DMS 273 treated with DMSO at 0.1 percent for 48 hours (cell line): ENCODE data around the gene IGSF9.

ENCODE experiments used
- DNase-seq: peaks from one replicate; lab custom pipeline; 2025; lab: John Stamatoyannopoulos, UW

IGSF9 gene

DNA sequence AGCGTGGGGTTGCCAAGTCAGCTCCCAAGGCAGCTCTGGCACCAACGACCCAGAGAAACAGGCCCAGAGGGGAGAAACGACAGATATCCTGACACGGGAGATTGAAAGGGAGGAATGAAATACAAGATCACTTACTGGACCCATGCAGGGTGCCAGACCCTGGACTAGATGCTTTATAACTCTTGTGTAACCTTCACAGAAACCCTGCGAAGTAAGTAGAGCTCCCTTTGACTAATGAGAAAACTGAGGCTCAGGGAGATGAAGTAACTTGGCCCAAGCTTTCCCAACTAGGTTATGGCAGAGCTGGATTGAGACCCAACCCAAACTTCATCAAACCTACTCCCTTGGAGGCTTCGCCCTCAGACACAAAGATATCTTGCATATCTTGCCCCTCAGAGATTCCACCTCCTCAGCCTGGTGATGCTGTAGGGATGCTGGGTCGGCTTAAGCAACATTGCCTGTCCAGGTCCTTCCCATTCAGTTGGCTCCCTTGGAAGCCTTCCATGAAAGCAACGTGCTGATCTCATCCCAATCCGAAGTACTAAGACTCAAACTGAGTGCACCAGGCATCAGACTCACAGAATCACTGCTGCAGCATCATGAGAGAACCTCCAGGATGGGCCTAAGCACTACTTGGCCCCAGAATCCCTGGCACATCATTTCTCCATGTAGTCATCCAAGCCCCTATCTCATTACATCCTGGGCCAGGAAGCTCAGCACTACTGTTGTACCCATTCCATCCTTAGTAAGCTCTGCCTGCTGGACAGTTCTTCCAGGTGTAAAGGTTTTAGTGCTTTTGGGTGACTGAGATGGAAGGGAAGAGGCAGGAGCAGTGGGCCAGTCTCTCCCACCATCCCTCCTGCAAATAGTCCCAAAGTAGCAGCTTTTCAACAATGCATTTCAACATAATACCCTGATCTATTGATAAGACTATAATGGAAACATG, 1.1 kb upstream of the IGSF9 start:
- DNase-seq, result no peak

GRCh38 chr1:159944623-159945455, 574 bp downstream of the IGSF9 start:
- DNase-seq, result no peak

GRCh38 chr1:159943908-159944622, 1.3 kb downstream of the IGSF9 start:
- no peak for DNase-seq

DNA sequence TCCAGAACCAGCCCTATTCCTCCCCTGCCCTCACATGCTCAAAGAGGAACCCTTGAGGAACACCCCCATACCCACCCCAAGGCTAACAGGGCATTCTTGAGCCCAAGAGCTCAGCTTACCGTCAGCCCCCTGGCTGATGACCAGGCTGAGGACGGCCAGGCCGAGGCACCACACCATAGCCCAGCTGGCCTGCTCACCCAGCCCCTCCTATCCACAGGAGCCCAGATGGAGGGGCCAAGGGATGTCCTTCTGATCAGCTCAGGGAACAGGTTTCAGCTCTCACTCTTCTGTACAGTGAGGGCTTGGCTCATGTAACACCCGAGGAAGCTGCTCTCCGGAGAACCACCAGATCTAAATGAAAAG, 2.2 kb downstream of the IGSF9 start:
- DNase-seq, result no peak

DNA sequence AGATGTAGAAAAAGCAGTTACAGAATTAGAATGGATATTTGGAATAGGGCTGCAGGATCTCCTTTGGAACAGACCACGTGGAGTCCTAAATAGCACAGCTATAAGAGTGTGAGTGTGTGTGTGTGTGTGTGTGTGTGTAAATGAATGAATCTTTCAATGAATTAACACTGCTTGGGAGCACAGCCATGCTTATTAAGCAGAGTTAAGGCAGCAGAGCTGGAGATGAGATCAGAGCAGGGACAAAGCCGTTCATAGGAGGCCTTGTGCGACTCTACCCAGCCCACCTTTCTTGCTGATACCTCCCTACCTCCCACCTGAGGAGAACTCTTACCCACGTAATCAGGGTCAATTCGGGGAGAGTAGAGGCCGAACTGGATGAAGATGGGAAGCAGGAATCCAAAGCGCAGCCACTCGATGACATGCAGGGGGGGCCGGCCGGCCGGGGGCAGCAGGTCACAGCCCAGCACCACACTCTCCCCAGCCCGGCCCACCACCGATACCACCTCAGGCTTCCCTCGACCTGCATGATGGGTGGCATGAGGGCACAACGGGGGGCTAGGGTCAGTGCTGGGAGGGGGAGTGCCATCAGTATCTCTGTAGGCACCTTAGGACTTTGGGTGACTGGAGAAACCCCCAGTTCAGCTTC, 2.7 kb downstream of the IGSF9 start:
- no peak for DNase-seq

GRCh38 chr1:159941591-159942560, 3.5 kb downstream of the IGSF9 start:
- DNase-seq, result no peak

- no peak for DNase-seq
Observed at GRCh38 chr1:159941141-159941540, 4.3 kb downstream of the IGSF9 start.

DNA sequence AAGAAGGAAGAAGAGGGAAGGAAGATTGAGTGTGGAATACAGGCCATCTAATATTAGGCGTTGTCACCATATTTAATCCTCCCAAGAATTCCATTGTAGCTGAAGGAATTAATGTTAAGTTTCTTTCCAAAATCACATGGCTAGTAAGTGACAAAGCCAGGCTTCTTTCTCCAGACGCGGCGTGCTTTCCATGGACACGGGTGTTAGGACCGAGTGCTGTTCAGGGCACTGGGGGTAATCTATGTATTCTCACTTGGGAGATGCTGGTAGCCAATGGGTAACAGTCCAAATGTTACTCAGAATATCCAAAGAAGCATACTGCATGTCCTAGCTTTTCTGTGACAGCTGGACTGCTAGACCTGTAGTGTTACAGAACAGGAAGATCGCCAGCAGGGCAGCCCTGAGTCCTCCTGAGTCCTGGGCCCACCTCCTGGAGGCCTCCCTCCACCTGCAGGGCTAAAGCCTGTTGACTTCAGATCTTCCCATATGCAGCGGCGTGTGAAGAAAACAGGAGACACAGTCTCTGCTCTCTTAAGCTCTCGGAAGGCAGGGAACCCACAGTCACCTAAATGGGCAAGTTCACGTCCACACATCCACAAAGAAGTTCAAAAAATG, 5.3 kb downstream of the IGSF9 start:
- no peak for DNase-seq

- no peak for DNase-seq
Observed at GRCh38 chr1:159939678-159940002, 5.8 kb downstream of the IGSF9 start.

- no peak for DNase-seq
Observed at GRCh38 chr1:159938905-159939677, 6.3 kb downstream of the IGSF9 start.

DNA sequence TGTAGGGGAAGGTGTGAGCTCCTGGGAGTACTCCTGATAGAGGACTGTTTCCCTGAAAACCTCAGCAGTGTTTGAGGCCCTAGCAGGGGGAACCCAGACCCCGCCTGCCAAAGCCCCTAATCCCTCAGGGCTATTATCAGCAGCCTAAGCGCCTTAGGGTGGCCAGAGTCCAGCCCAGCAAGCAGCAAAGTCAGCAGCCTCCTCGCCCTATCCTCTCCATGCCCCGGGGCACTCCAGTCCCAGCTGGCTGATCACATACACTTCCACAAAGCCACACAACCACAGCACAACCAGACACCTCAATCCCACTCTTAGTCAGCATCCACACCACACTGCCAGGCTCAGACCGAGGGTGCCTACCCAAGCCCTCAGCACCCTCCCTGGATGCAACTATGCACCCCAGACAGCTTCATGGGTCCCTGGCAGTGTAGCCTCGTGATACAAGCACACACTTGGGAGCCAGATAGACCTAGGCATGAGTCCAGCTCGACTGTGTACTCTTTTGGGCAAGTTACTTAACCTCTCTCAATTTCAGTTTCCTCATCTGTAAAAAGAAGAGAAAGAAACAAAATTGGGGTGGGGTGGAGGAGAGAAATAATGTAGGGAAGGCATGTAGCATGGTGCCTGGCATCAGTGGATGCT, 7.1 kb downstream of the IGSF9 start:
- no peak for DNase-seq

DNA sequence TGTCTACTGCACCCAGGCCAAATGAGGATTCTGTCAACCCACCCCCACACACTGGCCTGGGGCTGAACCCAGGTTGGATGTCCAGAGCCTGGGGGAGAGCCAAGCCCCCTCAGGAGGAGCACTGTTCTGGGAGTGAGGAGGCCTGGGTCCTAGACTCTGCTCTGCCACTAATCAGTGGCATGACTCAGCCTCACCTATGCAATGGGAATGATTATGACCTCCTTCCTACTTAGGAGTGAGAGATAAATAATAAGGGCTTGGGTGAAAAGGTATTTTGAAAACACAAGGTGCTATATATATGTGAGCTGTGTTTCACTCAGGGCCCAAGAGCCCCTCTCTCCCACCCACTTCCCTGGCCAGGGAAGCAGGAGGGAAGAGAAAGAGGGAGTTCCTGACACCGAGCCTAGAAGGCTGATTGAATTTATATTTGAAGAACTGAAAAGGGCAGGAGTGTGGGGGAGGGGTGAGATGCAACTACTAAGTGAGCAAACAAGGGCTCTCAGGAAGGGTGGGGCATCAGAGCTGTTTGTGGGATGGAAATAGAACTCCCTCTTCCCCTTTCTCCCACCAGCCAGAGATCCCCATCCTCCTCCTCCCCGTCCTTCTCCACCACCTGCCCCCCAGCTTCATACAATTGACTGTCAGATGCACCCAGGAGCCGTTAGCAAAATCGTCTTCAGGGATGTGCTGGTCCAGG, 8.2 kb downstream of the IGSF9 start:
- DNase-seq, result no peak

GRCh38 chr1:159936273-159936904, 9.0 kb downstream of the IGSF9 start:
- no peak for DNase-seq

GRCh38 chr1:159935719-159936272, 9.6 kb downstream of the IGSF9 start:
- no peak for DNase-seq

GRCh38 chr1:159935305-159935704, 10.1 kb downstream of the IGSF9 start:
- no peak for DNase-seq

DNA sequence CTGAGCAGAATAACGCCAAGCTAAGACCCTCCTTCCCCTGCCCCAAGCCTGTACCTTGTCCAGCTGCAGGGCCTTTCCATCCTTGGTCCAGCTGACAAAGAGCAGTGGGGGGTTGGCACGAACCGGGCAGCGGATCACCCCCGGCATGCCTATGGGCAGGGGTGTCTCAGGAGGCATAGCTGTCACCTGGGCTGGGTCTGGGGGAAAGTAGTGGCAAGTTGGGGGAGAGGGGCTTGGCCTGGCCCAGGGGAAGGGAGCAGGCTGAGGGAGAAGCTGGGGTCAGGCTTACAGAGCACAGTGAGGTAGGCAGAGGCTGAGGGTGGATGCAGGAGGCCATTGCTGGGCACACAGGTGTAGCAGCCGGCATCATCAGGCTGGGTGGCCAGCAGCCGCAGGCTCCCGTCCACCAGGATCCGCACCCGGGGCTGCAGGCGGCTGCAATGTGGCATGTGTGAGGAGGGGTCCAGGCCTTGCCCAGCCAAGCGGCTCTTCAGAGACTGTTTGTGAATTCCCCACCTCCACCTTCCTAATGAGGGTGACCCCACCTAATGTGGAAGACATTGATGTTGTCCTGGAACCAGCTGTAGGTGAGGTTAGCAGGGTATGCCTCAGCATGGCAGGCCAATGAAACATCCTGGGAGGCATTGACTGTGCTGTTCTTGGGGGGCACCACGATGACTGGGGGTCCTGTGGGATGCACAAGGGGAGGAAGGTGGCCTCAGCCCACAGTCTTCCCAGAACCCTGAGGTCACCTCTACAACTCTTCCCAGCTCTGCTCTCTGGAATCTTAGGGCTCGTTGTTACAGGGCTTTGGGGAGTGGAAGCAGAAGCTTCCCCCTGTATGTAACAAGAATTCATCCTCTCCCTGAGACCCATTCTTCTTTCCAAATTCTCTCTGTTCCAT, 11.0 kb downstream of the IGSF9 start:
- no peak for DNase-seq

DNA sequence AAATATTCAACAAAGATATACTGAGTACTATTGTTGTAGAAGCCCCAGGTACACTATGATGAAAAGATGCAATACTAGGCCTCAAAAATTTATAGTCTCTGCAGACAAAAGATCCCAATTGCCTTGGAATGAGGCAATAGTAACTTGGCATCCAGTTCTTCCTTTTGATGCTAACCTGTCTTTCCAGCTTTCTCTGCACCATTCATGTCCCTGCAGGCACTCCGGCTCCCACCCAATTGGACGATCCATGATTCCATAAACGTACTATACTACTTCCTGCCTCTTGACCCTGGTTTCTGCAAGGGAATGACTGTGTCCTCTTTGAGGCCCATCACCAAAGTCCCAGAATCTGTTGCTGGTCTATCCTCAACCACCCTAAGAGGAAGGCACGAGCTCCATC, 12.1 kb downstream of the IGSF9 start:
- no peak for DNase-seq
